CD4-positive, alpha-beta T cell treated with Interleukin-15 for 1 hour (primary cell): ENCODE measurements around the gene ZNF426.
"Not testable (repeated sequence)": the region's sequence is repeated elsewhere in the genome, so short reads cannot be mapped to it uniquely, and the experiment has no call there.

Experiments
- DNase-seq: peaks from one replicate; pipeline ENCODE4 v3.0.0-alpha.2; 2020

ZNF426 gene

DNA sequence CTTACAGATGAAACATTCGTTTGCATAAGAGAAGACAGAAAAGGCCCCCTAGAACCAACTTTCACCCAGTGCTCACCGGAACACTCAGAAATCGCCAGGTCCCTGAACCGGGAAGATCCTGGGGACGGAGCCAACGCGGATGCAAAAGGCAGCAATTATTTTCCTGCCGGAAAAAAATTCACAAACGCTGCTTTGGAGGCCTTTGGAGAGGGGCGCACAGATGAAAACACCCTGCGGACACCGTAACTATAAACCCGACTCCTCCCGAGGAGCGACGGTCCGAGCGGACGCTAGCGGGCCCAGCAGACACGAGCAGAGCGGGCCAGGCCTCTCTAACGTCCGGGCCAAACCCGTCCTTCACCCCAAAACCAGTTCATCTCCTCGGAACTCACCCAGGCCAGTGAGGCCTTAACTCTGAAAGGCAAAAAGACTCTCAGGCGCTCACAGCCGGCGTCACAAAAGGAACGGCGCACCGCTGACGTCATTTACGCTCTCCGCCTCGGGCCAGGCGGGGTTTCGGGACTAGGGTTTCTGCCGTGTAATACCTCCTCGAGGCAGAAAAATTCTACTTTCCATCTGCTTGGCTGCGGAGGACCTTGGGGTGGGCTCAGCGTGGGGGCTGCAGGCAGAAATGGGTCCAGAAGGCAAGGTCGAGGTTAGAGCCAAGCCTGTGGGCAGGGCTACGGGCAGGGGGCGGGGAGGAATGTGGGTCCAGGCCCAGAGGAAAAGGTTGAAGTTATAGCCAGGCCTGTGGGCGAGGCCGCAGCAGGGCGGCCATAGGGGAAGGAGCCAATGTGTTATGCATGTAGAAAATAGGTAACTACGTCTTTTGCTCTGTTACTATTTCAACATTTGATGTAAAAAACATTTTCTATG is at the start of gene ZNF426:
Gene ZNF426, minus strand, starts transcription at position 463 of the 876 bp plus-strand sequence. CDS start 2,413 bp downstream, outside the sequence.
- DNase-seq = peak; percentile 86

GRCh38 chr19:9586764-9587163 is 48.3 kb upstream of the ZNF426 start:
- peak; percentile 74 for DNase-seq

DNA sequence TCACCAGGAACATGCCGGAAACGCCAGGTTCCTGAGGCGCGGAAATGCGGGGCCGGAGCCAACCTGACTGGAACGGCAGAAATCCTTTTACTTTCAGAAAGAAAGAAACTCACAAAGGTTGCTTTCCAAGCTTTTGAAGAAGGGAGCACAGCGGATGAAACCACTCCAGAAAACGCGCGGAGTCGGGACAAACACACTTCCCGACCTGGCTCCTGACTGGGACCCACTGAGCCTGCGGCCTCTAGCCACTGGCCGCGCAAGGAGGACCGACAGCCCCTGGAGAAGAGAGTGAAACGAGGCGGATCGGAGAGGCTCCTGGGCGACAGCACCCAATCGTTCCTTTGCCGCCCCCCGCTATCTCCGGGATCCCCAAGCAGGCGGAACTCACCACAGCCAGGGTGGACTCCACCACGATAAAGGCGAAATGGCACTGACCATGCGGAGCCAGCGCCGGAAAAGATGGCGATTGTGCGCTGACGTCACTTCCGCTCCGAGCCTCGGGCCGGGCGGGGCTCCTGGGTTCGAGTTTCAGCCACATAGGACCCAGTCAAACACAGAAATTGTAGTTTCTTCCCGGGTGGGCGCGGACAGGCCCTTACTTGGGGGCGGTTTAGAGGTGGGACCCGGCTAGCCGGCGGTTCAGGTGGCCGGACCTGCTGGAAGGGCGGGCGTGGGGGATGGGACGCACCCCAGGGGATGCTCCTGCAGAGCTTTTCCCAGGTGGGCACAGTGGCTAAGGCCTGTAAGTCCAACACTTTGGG is 45.8 kb upstream of the ZNF426 start, which contains the start of gene ZNF121:
Gene ZNF121, minus strand, starts transcription at position 432 of the 761 bp plus-strand sequence. CDS start 16,407 bp downstream, outside the sequence.
- peak; percentile 80 for DNase-seq

GRCh38 chr19:9582081-9582725 is 43.8 kb upstream of the ZNF426 start:
- DNase-seq = not testable (repeated sequence)

GRCh38 chr19:9580728-9581127 is 42.3 kb upstream of the ZNF426 start:
- no peak for DNase-seq

DNA sequence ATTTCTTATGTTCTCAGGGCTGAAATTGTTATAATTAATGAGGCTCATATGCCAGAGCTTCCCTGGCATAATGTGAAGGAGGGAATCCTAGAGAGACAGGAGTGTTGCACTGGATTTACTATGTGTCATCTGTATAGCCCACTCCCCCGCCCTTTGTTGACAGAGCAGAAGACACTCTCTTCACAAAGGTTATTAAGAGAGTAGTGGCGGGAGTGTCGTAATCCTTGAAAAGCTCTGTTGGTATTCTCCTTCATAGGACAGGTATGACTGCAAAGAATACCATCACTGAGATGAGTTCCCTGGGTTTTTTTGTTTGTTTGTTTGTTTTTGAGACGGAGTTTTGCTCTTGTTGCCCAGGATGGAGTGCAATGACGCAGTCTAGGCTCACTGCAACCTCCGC is 31.8 kb upstream of the ZNF426 start:
- no peak for DNase-seq

- DNase-seq = no peak
Measured at GRCh38 chr19:9566729-9567128, 28.3 kb upstream of the ZNF426 start.

DNA sequence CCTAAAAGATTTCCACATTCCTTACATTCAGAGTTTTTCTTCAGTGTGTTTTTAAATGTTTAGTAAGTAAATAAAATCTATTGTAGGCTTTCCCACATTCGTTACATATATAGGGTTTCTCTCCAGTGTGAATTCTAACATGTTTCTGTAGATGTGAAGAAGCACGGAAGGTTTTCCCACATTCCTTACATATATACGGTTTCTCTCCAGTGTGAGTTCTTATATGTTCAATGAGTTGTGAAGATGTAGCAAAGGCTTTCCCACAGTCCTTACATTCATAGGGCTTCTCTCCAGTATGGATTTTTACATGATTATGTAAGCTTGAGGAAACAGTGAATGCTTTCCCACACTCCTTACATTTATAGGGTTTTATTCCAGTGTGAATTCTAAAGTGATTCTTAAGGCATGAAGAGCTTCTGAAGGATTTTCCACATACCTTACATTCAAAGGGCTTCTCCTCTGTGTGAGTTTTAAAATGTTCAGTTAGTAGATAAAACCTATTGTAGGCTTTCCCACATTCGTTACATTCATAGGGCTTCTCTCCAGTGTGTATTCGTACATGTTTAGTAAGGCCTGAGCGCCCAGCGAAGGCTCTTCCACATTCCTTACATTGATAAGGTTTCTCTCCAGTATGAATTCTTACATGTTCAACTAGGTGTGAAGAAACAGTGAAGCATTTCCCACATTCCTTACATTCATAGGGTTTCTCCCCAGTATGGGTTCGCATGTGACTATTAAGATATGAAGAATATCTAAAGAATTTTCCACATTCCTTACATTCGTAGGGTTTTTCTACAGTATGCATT is 27.7 kb upstream of the ZNF426 start:
- no peak for DNase-seq

- DNase-seq = no peak
Measured at GRCh38 chr19:9552536-9553274, 14.3 kb upstream of the ZNF426 start.

GRCh38 chr19:9547870-9548269 is 9.4 kb upstream of the ZNF426 start:
- DNase-seq = no peak

DNA sequence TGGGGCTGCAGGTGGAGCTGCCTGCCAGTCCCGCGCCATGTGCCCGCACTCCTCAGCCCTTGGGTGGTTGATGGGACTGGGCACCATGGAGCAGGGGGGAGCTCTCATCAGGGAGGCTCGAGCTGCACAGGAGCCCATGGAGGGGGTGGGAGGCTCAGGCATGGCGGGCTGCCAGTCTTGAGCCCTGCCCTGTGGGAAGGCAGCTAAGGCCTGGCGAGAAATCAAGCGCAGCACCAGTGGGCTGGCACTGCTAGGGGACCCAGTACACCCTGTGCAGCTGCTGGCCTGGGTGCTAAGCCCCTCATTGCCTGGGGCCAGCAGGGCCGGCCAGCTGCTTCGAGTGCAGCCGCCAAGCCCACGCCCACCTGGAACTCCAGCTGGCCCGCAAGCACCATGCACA is 2.8 kb upstream of the ZNF426 start:
- not testable (repeated sequence) for DNase-seq

DNA sequence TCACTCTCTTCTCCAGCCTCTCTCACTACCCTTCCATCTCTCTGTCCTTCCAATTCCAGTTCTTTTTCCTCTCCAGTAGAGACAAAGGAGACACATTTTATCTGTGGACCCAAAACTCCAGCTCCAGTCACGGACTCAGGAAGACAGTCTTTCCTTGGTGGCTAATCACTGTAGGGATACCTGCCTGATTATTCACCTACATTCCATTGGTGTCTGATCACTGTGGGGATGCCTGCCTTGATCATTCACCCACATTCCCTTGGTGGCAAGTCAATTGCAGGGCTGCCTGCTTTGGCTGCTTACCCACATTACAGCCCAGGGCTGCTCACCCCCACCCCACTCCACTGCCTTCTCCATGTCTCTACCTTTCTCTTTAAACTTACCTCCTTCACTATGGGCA is 1.5 kb upstream of the ZNF426 start:
- DNase-seq = not testable (repeated sequence)

DNA sequence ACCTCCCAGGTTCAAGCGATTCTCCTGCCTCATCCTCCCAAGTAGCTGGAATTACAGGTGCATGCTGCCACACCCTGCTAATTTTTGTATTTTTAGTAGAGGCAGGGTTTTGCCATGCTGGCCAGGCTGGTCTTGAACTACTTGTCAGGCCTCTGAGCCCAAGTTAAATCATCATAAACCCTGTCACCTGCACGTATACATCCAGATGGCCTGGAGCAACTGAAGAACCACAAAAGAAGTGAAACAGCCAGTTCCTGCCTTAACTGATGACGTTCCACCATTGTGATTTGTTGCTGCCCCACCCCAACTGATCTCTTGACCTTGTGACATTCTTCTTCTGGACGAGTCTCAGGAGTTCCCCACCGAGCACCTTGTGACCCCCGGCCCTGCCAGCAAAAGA is 756 bp upstream of the ZNF426 start:
- DNase-seq = not testable (repeated sequence)

DNA sequence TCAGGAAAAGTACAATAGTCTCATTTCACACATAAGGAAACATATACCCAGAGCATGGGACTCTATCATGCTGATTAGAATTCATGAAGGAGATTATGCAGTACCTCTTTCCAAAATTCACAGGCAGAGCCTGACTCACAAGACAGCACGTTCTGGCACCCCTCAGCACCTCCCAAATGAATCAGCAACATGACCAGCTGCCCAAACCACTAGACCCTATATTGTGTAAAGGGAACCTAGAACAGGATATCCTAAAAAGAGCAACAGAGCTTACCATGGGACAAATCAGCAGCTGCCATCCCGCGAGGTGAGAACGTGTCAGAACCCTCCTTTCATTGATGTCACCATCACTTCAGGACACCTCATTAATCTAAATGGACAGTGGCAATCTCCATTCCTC is 2.5 kb downstream of the ZNF426 start:
- DNase-seq = no peak

DNA sequence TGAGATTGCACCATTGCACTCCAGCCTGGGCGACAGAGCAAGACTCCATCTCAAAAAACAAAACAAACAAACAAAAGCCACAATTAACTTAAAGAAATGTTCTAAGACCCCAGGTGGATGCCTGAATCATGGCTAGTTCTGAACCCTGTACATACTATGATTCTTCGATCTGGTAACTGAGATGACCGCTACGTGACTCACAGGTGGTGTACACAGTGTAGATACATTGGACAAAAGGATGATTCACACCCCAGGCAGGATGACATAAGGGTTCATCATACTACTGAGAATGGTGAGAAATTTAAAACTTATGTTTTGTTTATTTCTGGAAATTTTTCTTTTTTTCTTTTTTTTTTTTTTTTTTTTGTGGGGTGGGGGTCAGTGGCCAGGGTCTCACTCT is 6.5 kb downstream of the ZNF426 start:
- no peak for DNase-seq

GRCh38 chr19:9528757-9529336 is 9.6 kb downstream of the ZNF426 start:
- DNase-seq = no peak

- no peak for DNase-seq
Measured at GRCh38 chr19:9523885-9524474, 14.5 kb downstream of the ZNF426 start.

- no peak for DNase-seq
Measured at GRCh38 chr19:9507285-9507684, 31.2 kb downstream of the ZNF426 start.

GRCh38 chr19:9500796-9501195 is 37.6 kb downstream of the ZNF426 start:
- no peak for DNase-seq

- DNase-seq = no peak
Measured at GRCh38 chr19:9498183-9498902, 40.1 kb downstream of the ZNF426 start, which contains the start of gene ZNF560. Gene ZNF560 (minus strand): TSS chr19:9498616. CDS start chr19:9475313, 23,303 bp downstream.
